ENCODE data around the gene RAMACL. TPM values are rescaled to one million over a fixed set of nuclear protein-coding genes. Genes with fewer than 3 reads are reported as not detected.

The RAMACL gene
- total and polyA plus RNA-seq, 2 experiments from 2014 or later = 1.1 TPM

- no peak overlapping the region for H3K4me3 ChIP-seq
These were observed 33.9 kb downstream of the RAMACL start for GRCh38 chr6:166552600-166552999.

DNA sequence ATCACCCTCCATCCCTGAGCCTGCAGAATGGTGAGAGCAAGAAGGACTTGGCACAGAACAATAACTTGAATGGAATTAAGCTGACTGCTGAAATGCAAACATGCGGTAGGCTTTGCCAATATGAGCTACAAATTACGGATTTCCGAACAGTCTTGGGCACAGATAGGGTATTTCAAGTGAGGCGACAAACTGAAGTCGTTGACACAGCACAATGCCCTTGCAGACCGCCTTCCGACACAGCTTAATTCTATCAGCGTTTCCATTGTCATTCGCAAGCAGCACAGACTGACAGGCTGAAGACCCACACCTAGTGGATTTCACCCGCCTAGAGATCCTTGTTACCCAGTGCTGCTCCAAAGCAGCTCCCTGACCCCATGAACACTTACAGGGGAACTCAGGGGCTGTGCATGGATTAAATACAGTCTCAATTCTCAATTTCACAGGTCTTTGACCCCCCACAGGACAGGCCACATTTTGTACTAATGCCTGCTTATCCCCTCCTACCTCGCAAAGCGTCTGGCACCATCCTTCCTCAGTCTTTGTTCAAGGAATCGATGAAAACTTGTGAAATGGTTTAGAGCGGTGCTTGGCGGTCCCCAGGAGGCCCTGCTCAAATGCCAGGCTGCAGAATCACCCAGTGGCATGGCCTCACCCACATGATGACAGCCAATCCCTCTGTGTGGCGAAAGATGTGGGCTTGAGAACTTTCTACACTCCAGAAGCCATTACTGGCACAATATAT, 34.6 kb downstream of the RAMACL start:
- no peaks in the 10 kb centered on the region for H3K36me3 ChIP-seq (replicated peaks; ENCODE audit: insufficient read depth, low read depth)
- no peak overlapping the region for H3K27ac ChIP-seq
- no peaks in the 10 kb centered on the region for H4K20me1 ChIP-seq (ENCODE audit: insufficient read depth, poor library complexity, severe bottlenecking)
- DNase-seq (ENCODE audit: low spot score) = no peak
- WGBS (ENCODE audit: low lambda C conversion rate, missing lambda C conversion rate) = 78% methylated on average over 16 of the region's 16 CpGs
- H3K79me2 ChIP-seq = peaks cover 16% of the 10 kb centered on the region
- peaks cover 5% of the 10 kb centered on the region for H3K4me1 ChIP-seq (ENCODE audit: insufficient read depth)
- H2AFZ ChIP-seq = no peak overlapping the region
- no peaks in the 10 kb centered on the region for H3K9me2 ChIP-seq (replicated peaks; ENCODE audit: insufficient read depth)
- no peaks in the 10 kb centered on the region for H3K27me3 ChIP-seq
- no peak for TF ChIP-seq EZH2phosphoT487 (IDR thresholded peaks at IDR 0.05; ENCODE audit: low read depth, severe bottlenecking, unreplicated experiment)
- no peak for TF ChIP-seq CTCF (IDR thresholded peaks at IDR 0.05; ENCODE audit: poor library complexity)
- no peak for TF ChIP-seq EZH2 (IDR thresholded peaks at IDR 0.05; ENCODE audit: borderline replicate concordance)
- H3K4me2 ChIP-seq = no peak overlapping the region
- H3K4me3 ChIP-seq = no peak overlapping the region
- no peaks in the 10 kb centered on the region for H3K9me3 ChIP-seq (ENCODE audit: low read depth)

More at GRCh38 chr6:166552600-166552999, 33.9 kb downstream of the RAMACL start:
- TF ChIP-seq CTCF (IDR thresholded peaks at IDR 0.05; ENCODE audit: poor library complexity) (no peak), EZH2 (IDR thresholded peaks at IDR 0.05; ENCODE audit: borderline replicate concordance) (no peak), EZH2phosphoT487 (IDR thresholded peaks at IDR 0.05; ENCODE audit: low read depth, severe bottlenecking, unreplicated experiment) (no peak)
- Histone ChIP-seq H3K27me3 (no peaks in the 10 kb centered on the region), H2AFZ (no peak overlapping the region), H4K20me1 (ENCODE audit: insufficient read depth, poor library complexity, severe bottlenecking) (no peaks in the 10 kb centered on the region), H3K9me3 (ENCODE audit: low read depth) (no peaks in the 10 kb centered on the region), H3K4me2 (no peak overlapping the region), H3K27ac (no peak overlapping the region), H3K4me1 (ENCODE audit: insufficient read depth) (peaks cover 5% of the 10 kb centered on the region), H3K36me3 (replicated peaks; ENCODE audit: insufficient read depth, low read depth) (no peaks in the 10 kb centered on the region), H3K79me2 (peaks cover 16% of the 10 kb centered on the region), H3K9me2 (replicated peaks; ENCODE audit: insufficient read depth) (no peaks in the 10 kb centered on the region)
- DNase-seq (ENCODE audit: low spot score) = no peak
- WGBS (ENCODE audit: low lambda C conversion rate, missing lambda C conversion rate) = 85% methylated on average over 7 of the region's 7 CpGs

DNA sequence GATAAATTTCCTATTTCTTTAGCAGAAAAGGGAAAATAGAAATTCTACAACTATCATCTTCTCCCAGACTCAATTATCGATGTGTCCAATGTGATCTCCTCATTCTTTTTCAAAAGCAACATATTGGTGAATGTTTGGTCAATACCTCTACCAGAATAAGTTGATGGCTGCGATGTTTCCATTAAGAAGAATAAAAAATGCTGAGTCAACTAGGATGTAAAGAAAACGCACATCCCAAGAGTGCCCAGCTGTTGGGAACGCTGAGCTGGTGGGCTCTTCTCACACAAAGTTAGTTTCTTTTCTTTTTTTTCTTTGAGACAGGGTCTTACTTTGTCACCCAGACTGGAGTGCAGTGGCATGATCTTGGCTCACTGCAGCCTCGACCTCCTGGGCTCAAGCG, 39.8 kb downstream of the RAMACL start:
- 96% methylated on average over 6 of the region's 6 CpGs for WGBS (ENCODE audit: low lambda C conversion rate, missing lambda C conversion rate)
- Histone ChIP-seq H3K36me3 (replicated peaks; ENCODE audit: insufficient read depth, low read depth) (no peaks in the 10 kb centered on the region), H3K9me3 (ENCODE audit: low read depth) (no peaks in the 10 kb centered on the region), H3K4me3 (no peak overlapping the region), H3K79me2 (peaks cover 8% of the 10 kb centered on the region), H3K4me2 (no peak overlapping the region), H4K20me1 (ENCODE audit: insufficient read depth, poor library complexity, severe bottlenecking) (no peaks in the 10 kb centered on the region), H2AFZ (no peak overlapping the region), H3K9me2 (replicated peaks; ENCODE audit: insufficient read depth) (no peaks in the 10 kb centered on the region), H3K27me3 (no peaks in the 10 kb centered on the region), H3K27ac (no peak overlapping the region), H3K4me1 (ENCODE audit: insufficient read depth) (peaks cover 9% of the 10 kb centered on the region)
- TF ChIP-seq CTCF (IDR thresholded peaks at IDR 0.05; ENCODE audit: poor library complexity) = no peak
- TF ChIP-seq EZH2phosphoT487 (IDR thresholded peaks at IDR 0.05; ENCODE audit: low read depth, severe bottlenecking, unreplicated experiment) = no peak
- TF ChIP-seq EZH2 (IDR thresholded peaks at IDR 0.05; ENCODE audit: borderline replicate concordance) = no peak
- DNase-seq (ENCODE audit: low spot score) = no peak
